CD4-positive, alpha-beta T cell treated with Interleukin-1 beta for 1 hour (primary cell): ENCODE results near the gene C1orf226.

ENCODE experiments used
- DNase-seq, 2 donors: peaks; one replicate each; pipeline ENCODE4 v3.0.0-alpha.2; 2020 to 2022

C1orf226 gene

GRCh38 chr1:162366671-162367070 lies 14.9 kb upstream of the C1orf226 start:
- no peak for DNase-seq

DNA sequence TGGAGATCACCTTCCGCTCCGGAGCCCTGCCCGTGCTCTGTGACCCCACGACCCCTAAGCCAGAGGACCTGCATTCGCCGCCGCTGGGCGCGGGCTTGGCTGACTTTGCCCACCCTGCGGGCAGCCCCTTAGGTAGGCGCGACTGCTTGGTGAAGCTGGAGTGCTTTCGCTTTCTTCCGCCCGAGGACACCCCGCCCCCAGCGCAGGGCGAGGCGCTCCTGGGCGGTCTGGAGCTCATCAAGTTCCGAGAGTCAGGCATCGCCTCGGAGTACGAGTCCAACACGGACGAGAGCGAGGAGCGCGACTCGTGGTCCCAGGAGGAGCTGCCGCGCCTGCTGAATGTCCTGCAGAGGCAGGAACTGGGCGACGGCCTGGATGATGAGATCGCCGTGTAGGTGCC lies 14.5 kb upstream of the C1orf226 start:
- DNase-seq, result no peak

DNA sequence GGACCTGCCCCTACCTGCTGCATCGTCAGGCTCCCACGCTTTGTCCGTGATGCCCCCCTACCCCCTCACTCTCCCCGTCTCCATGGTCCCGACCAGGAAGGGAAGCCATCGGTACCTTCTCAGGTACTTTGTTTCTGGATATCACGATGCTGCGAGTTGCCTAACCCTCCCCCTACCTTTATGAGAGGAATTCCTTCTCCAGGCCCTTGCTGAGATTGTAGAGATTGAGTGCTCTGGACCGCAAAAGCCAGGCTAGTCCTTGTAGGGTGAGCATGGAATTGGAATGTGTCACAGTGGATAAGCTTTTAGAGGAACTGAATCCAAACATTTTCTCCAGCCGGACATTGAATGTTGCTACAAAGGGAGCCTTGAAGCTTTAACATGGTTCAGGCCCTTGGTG lies 13.8 kb upstream of the C1orf226 start:
- no peak for DNase-seq

- DNase-seq, result no peak
These were observed 13.1 kb upstream of the C1orf226 start for GRCh38 chr1:162368451-162368850.

GRCh38 chr1:162369571-162369970 lies 12.0 kb upstream of the C1orf226 start:
- no peak for DNase-seq

- no peak for DNase-seq
These were observed 11.4 kb upstream of the C1orf226 start for GRCh38 chr1:162370161-162370560.

DNA sequence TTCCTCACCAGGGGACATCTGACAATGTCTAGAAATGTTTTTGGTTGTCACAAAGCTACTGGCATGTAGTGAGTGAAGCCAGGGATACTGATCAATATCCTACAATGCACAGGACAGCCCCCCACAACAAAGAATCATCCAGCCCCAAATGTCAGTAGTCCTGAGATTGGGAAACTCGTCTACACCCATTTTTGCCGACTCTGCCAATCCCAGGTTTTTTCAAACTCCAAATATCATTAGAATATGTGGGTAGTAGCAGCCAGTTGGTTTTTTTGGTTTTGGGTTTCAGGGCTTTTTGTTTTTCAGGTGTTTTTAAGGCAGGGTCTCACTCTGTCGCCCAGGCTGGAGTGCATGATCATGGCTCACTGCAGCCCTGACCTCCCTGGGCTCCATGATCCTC lies 10.8 kb upstream of the C1orf226 start:
- DNase-seq, result no peak

DNA sequence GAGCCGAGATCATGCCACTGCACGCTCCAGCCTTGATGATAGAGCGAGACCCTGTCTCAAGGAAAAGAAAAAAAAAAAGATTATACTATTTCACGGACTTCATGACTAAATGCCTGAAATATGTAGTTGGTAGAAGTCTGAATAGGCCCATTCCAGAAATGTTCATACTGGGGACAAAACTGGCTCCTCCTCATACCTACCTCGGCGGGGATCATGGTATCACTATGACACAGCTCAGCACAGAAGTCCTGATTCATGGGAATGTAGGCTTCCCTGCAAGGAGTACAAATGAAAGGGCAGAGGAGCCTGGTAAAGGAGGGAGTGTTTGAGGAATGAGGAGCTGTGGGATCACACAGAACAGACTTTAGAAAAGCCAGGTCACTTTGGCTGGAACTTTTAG lies 9.9 kb upstream of the C1orf226 start:
- no peak for DNase-seq

DNA sequence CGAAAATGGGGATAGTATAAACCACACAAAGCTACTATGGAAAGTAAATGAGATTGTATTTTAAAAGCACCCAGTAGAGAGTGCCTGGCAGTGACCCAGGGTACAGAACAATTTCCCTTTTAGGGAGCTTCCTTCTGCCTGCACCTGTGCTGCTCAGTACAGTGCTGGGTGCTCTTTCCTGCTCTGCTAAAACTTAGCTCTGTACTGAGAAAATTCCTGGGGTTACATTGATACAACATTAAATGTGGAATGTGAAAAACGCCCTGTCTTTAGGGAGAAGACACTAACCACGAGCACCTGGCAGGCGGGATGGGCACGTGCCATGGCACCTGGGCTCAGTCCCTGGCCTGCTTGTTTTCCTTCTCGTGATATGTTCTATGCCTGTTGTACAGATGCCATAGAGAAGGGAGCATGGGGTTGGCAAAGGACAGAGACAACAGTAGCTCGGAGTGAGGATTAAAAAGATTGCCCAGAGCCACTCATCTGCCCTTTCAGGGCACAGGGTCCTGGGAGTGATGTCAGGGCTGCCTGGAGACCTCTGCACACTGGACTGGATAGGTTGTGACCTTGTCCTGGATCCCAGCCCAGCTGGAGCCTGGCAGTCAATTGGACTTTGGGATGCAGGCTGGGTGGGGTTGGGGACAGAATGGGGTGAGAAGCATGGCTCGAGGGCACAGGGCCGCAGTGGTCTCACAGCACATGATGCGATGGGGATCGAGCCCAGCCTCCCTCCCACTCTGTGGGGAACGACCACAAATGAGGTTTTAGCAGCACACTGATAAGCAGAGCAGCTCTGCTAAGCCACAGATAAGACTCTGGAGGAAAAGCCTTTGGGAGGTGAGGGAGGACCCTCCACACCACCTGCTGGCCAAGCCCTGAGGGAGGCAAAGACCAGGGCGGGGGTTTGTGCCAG lies 9.1 kb upstream of the C1orf226 start:
- no peak for DNase-seq

DNA sequence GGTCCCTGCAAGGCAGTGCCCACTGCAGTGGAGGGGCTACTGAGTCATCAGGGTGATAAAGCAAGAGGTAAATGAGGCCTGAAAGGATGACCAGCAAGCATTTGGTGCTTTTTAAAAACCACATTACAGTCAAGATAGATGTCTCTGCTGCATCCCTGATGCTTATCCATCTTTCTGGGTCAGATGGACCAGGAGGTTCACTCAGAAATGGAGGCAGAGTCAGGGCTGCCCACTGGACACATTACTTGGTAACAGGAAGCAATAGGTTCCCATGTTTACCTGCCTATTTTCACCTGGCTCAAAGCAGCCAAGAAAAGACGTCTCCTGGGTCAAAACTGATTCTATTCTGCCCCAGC lies 8.5 kb upstream of the C1orf226 start:
- no peak for DNase-seq

DNA sequence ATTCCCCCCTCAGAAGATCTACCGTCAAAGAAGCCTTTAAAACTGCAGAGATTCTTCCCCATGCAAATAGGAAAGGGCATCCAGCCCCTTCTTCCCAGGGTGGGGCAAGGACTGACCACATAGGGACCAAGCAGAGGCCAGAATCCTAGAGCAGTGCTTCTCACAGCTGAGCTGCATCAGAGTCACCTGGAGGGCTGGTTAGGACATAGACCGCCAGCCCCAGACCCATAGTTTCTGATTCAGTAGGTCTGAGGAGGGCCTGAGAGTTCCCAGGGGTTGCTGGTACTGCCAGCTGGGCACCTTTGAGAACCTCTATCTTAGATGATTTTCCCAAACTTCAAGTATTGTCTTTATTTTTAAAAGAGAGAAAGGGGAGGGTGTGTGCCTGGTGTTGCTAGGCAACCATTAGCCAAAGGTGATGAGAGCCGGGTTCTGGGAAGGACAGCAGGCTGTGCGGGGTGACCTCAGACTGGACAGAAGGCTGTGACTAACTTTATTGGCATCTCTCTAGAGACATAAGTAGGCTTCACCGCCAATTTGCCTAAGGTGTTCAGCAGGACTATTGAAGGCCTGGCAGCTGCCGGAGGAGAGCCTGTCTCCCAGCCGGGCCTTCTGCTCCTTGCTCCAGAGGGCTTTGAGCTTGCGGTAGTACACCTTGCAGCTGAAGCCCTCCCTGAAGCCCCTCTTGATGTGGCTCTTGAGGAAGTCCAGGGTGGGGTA lies 7.8 kb upstream of the C1orf226 start:
- DNase-seq, result no peak

DNA sequence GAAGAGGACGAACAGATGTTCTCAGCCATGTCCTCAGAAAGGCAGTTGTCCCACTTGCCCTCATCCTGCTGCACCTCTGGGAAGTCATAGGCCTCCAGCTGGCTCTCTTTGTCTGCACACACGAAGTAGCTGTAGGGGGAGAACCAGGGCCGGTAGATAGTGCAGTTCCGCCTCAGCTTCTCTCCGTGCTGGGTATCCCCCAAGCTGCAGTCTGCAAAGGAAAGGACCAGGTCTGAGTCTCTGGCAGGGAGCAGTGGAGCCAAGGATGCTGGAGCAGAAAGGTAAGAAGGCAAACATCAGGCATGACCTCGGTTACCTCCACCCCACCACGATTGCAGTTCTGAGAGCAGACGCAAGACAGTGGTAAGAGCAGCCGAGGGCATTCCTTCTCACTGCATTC lies 7.1 kb upstream of the C1orf226 start:
- no peak for DNase-seq

DNA sequence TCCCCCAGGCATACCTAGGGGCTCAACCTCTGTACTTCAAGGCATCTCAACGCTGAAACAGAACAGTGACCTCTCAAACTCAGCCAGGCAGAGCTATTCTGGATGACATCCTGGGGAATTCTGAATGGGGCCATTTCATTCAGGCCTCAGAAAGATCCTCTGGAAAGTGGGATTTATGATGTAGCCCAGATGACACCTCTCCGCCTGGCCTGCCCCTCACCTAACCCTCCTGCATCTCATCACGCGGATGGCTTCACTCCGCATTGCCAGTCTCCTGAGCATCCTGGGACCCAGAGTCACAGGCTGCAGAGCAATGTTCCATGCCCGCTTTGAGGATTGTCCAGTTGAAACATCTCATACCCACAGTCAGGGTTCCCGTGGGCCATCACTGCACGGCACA lies 6.1 kb upstream of the C1orf226 start:
- no peak for DNase-seq

- no peak for DNase-seq
These were observed 4.8 kb upstream of the C1orf226 start, which contains the start of gene SPATA46 for GRCh38 chr1:162376691-162377090. Gene SPATA46, minus strand, starts transcription at chr1:162376854. Its CDS starts 64 bp downstream, at chr1:162376790.

DNA sequence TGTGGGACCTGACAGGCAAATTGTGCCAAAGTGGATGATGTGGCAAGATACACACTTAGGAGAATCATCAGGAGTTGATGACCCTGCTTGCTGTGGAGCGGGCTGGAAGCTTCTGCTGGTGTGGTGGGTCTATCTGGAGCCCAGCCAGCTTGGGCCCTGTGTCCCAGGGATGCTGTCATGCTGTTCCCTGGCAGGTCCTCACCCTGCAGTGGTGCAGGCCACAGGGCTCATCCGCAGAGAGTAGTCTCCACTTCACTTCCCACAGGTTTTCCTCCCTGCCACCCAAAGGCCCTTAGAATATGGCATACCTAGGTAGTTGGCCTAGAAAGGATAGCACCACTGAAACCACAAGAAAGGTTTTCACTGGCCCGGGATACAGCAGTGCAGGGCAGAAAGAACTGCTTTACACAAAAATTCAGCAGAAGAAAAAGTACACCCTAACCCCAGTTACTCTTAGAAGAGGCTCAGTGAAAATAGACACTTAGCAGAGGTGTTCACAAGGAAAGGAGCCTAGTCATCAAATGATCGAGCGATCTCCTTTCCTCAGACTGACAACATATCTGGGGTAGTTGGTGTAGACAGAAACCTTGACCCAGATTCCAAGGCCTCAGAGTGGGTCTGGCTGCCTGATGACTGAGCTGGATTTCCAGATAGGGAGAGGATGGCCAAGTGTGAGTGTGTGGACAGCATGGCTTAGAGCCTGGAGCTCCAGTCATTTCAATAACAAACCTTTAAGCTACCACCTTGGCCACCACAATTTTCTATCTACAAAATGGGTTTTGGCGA lies 1.3 kb upstream of the C1orf226 start:
- no peak for DNase-seq

DNA sequence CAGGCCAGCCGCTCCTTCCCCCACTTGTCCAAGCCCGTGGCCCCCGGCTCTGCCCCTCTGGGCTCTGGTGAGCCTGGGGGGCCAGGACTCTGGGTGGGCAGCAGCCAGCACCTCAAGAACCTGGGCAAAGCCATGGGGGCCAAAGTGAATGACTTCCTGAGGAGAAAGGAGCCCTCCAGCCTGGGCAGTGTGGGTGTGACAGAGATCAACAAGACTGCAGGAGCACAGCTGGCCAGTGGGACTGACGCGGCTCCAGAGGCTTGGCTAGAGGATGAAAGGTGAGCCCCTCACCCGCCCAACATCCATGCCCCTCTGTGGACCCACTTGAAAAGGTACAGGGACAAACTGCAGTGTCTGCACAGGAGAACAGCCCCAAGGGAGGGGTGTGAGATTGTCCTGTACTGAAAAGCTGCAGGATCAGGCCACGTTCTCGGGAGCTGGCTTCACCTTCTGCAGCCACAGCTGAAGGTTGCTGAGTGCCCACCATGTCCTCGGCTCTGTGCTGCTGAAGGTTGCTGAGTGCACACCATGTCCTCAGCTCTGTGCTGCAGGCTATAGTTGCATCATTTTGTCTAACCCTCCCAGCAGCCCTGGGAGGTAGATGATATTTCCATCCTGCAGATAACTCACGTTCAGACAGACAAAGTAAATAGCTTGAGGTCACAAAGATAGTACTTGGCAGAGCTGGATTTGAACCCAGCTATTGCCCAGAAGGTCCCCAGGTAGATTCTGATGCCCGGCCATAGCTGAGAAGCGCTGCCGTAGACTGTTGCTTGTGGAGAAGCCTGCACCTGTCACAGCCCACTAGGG lies 618 bp downstream of the C1orf226 start:
- DNase-seq, result no peak

DNA sequence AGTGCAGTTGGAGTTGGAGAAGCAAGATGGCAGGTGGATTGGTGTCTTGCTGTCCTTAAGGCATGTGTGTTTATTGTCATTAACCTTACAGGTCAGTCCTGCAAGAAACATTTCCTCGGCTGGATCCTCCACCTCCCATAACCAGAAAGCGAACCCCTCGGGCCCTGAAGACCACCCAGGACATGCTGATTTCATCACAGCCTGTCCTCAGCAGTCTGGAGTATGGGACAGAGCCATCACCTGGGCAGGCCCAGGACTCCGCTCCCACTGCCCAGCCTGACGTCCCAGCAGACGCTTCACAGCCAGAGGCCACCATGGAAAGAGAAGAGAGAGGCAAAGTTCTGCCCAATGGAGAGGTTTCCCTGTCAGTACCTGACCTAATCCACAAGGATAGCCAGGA lies 1.6 kb downstream of the C1orf226 start:
- no peak for DNase-seq

- no peak for DNase-seq
These were observed 2.0 kb downstream of the C1orf226 start for GRCh38 chr1:162383516-162383915.

DNA sequence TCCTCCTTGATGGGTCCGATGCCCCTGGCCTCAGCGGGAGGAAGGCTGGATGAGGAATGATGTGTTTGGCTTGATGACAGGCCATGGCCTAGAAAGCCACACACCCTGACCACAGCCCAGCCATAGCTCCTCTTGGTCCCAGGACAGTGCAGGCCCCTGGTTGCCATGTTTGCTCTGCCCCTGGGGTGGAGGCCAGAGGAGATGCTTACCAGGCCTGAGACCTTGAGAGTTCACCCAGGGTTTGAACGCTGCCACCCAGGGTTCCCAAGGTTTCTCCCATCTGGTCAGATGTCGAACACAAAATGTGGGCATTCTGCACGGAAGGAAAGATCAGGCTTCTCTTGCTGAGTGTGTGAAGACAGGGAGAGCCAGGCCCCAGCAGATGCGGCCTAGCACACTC lies 2.6 kb downstream of the C1orf226 start:
- no peak for DNase-seq

DNA sequence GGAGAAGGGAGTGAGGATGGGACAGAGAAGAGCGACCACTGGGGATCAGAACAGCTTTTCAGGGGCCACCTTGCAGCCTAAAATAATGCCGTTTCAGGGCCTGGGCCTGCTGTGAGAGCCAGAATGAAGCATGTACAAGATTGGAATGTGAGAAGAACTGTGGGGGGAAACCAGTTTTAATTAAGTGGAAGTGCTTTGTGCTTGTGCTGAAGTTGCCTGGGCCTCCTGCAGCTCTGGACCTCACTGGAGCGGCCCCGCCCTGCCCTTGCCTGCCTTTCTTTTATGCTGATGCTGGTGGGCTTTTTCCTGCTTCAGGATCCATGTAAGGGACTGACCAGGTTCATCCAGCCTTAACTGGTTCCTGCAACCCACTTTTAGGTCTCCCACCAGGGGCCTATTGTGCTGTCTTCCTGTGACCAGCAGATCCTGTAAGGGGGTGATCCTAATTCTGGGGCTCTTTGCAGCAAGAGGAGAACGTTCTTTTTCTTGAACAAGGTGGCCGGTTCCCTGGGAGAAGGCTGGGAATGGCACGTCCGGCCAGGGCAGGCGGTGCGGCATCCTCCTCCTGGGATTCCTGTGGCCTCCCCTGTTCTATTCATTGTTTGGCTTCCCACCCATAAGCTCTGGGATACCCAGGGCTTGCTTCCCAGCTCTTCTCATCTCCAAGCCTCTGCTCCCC lies 3.2 kb downstream of the C1orf226 start:
- DNase-seq, result no peak

DNA sequence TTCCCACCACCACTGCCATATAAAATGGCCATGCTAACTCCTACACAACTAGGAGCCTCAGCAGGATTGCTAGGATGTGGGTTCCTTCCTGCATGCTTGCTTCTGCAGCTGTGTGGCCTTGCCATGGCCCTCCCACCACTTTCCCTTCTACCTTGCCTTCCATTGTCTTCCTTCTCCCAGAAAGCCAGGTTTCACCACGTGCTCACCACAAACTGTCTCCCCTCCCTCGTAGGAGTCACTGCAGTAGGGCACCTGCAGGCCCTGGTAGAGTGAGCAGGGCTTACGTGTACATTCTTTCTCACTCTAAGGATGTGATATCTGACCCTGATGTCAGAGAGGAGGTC lies 3.7 kb downstream of the C1orf226 start:
- no peak for DNase-seq

GRCh38 chr1:162385702-162386101 lies 4.2 kb downstream of the C1orf226 start:
- DNase-seq, result no peak
